ENCODE results near the gene NAALAD2. TPM values are rescaled to one million over a fixed set of nuclear protein-coding genes. Genes with fewer than 3 reads are reported as not detected.

The NAALAD2 gene
- total and polyA plus RNA-seq, 2 of the 8 experiments (the other 6 are each of a cell fraction or from before 2014, with no cell fraction given): 2.6 to 3.9 TPM

GRCh38 chr11:90202342-90202741 is 67.9 kb downstream of the NAALAD2 start:
- no peak for FAIRE-seq
- ChIA-PET POLR2A (ENCODE audit: partially characterized antibody) (no interaction called here), CTCF (ENCODE audit: partially characterized antibody) (no interaction called here)
- Histone ChIP-seq H2AFZ (ENCODE audit: low read length) (no peak overlapping the region), H3K9me3 (ENCODE audit: insufficient read depth in 2 of 2, low read depth in 1 of 2, low read length in 1 of 2) (no peaks in the 10 kb centered on the region), H2BK12ac (ENCODE audit: low read depth, low read length) (no peak overlapping the region), H3K18ac (ENCODE audit: extremely low read depth, low read length) (no peak overlapping the region), H2BK20ac (ENCODE audit: low read length) (no peak overlapping the region), H3K36me3 (ENCODE audit: control insufficient read depth in 2 of 4, insufficient read depth in 4 of 4, low read length in 3 of 4) (peaks cover 4 to 54% (median 11%) of the 10 kb centered on the region in 4 experiments; a peak in 7 of 8 replicates), H3K79me1 (ENCODE audit: low read depth, low read length) (no peaks in the 10 kb centered on the region), H2BK15ac (ENCODE audit: low read length) (no peak overlapping the region), H2BK5ac (ENCODE audit: low read depth, low read length) (no peak overlapping the region), H3K4me3 (ENCODE audit: extremely low read depth in 1 of 4, insufficient read depth in 2 of 4, low read depth in 3 of 4, low read length in 4 of 4) (no peak overlapping the region), H4K8ac (ENCODE audit: extremely low read depth, insufficient read depth, low read length) (no peak overlapping the region), H3K14ac (ENCODE audit: insufficient read length) (no peak overlapping the region), H3K27ac (ENCODE audit: low read depth, low read length) (no peak overlapping the region), H3K79me2 (ENCODE audit: control insufficient read depth in 1 of 2, insufficient read depth in 2 of 2, low read length in 2 of 2) (no peaks in the 10 kb centered on the region), H3K9ac (replicated peaks in 1 of 4; ENCODE audit: extremely low read depth in 1 of 4, low read depth in 3 of 4, low read length in 3 of 4) (no peak overlapping the region), H4K20me1 (replicated peaks in 1 of 2; ENCODE audit: control insufficient read depth in 1 of 2, insufficient read depth in 2 of 2, low read length in 2 of 2) (peaks cover 0 to 2% of the 10 kb centered on the region in 2 experiments), H3K4ac (replicated peaks; ENCODE audit: insufficient read length, low read depth, low read length) (no peak overlapping the region), H4K5ac (ENCODE audit: insufficient read length, low read depth, low read length) (no peak overlapping the region), H2BK120ac (replicated peaks; ENCODE audit: low read depth, low read length) (no peak overlapping the region), H2AK5ac (ENCODE audit: low read depth, low read length) (no peak overlapping the region), H3K4me2 (ENCODE audit: insufficient read depth in 1 of 2, low read depth in 2 of 2, low read length in 2 of 2) (no peak overlapping the region), H3K23me2 (ENCODE audit: low read depth, low read length) (no peaks in the 10 kb centered on the region), H3K4me1 (replicated peaks in 1 of 4; ENCODE audit: control insufficient read depth in 3 of 4, insufficient read depth in 4 of 4, low read length in 3 of 4) (no peaks in the 10 kb centered on the region), H4K91ac (replicated peaks; ENCODE audit: insufficient read length, low read length) (no peak overlapping the region), H3K56ac (replicated peaks; ENCODE audit: insufficient read length, low read depth, low read length) (no peak overlapping the region), H3K23ac (ENCODE audit: insufficient read length) (no peak overlapping the region), H3K27me3 (replicated peaks in 1 of 4; ENCODE audit: control insufficient read depth in 3 of 4, extremely low read depth in 1 of 4, insufficient read depth in 3 of 4, low read length in 3 of 4) (no peaks in the 10 kb centered on the region)
- DNase-seq (ENCODE audit: low read depth in 1 of 2, low spot score in 2 of 2): no peak
- 94% methylated on average over 3 of the region's 3 CpGs; no CpG with 5 or more reads in 1 of the 2 experiments for WGBS, 2 experiments (ENCODE audit: extremely low coverage in 1 of 2, insufficient coverage in 1 of 2, insufficient read length in 1 of 2, insufficient replicate concordance in 2 of 2, low coverage in 1 of 2, low lambda C conversion rate in 2 of 2, missing lambda C conversion rate in 1 of 2)
- TF ChIP-seq GABPA (IDR thresholded peaks at IDR 0.05; ENCODE audit: borderline replicate concordance, insufficient read depth, low read length) (no peak), SUZ12 (IDR thresholded peaks at IDR 0.05; ENCODE audit: low read length) (no peak), BCL11A (IDR thresholded peaks at IDR 0.05; ENCODE audit: low read depth in 2 of 2, low read length in 2 of 2) (no peak), TBP (IDR thresholded peaks at IDR 0.05; ENCODE audit: low read depth, low read length) (no peak), KDM4A (IDR thresholded peaks at IDR 0.05; ENCODE audit: low read depth, low read length, severe bottlenecking) (no peak), RXRA (IDR thresholded peaks at IDR 0.05; ENCODE audit: insufficient read depth, low read depth, low read length) (no peak), SAP30 (IDR thresholded peaks at IDR 0.05; ENCODE audit: insufficient read depth, insufficient replicate concordance, low read length) (no peak), HDAC2 (IDR thresholded peaks at IDR 0.05; ENCODE audit: borderline replicate concordance in 1 of 2, low read depth in 2 of 2, low read length in 2 of 2) (no peak), PHF8 (conservative IDR thresholded peaks at IDR 0.05; ENCODE audit: low read depth, low read length) (no peak), ATF3 (IDR thresholded peaks at IDR 0.05; ENCODE audit: insufficient read depth, low read depth, low read length) (no peak), RNF2 (IDR thresholded peaks at IDR 0.05; ENCODE audit: borderline replicate concordance, low read depth, low read length, missing control alignments, poor library complexity, severe bottlenecking) (no peak), CBX5 (IDR thresholded peaks at IDR 0.05; ENCODE audit: low read depth, low read length) (no peak)
